Fibroblast of lung (primary cell): ENCODE data around the gene SEC31B. TPM values are rescaled to one million over a fixed set of nuclear protein-coding genes. Genes with fewer than 3 reads are reported as not detected.

Experiments
- DNase-seq, 2 donors: peaks; one replicate each; pipeline versions ENCODE4 v3.0.0 to v3.0.0-alpha.2; 2010; ENCODE audit warnings: low read depth in 2 of 2
- H2AFZ ChIP-seq: 2 replicates; pipeline ENCODE4 v1.5.1; 2012; ENCODE audit warnings: low read length, control low read depth, inconsistent platforms
- H3K27ac ChIP-seq: 2 replicates; pipeline ENCODE4 v1.5.1; 2011; ENCODE audit warnings: low read length, control low read depth; ENCODE audit not compliant: insufficient read depth
- H3K27me3 ChIP-seq: 2 replicates; pipeline ENCODE4 v1.5.1; 2011; ENCODE audit warnings: mild to moderate bottlenecking, low read length; ENCODE audit not compliant: control insufficient read depth, insufficient read depth
- H3K36me3 ChIP-seq: 2 replicates; pipeline ENCODE4 v1.5.1; 2011; ENCODE audit warnings: low read length; ENCODE audit not compliant: control insufficient read depth, insufficient read depth
- H3K4me1 ChIP-seq: 2 replicates; pipeline ENCODE4 v1.5.1; 2011; ENCODE audit warnings: low read length; ENCODE audit not compliant: control insufficient read depth, insufficient read depth; ENCODE audit errors: extremely low read depth
- H3K4me2 ChIP-seq: 2 replicates; pipeline ENCODE4 v1.5.1; 2011; ENCODE audit warnings: low read length, control low read depth; ENCODE audit not compliant: insufficient read depth; ENCODE audit errors: extremely low read depth
- H3K4me3 ChIP-seq, 4 experiments: fragments of 200-600 bp in 1 of 4; sonication (generic) in 1 of 4; replicated peaks in 1 of 4; 2 replicates each; pipeline ENCODE4 v1.5.1; 2011 to 2016; ENCODE audit warnings: low read length in 4 of 4, low read depth in 3 of 4, mild to moderate bottlenecking in 3 of 4, control low read depth in 2 of 4, inconsistent platforms in 1 of 4, mixed read lengths in 1 of 4; ENCODE audit not compliant: insufficient read depth in 1 of 4; ENCODE audit errors: control extremely low read depth in 1 of 4
- H3K79me2 ChIP-seq: 2 replicates; pipeline ENCODE4 v1.5.1; 2012; ENCODE audit warnings: mild to moderate bottlenecking, low read length, inconsistent platforms; ENCODE audit not compliant: control insufficient read depth, insufficient read depth
- H3K9ac ChIP-seq: 2 replicates; pipeline ENCODE4 v1.5.1; 2011; ENCODE audit warnings: mild to moderate bottlenecking, low read length, control low read depth; ENCODE audit not compliant: insufficient read depth
- H3K9me3 ChIP-seq: 2 replicates; pipeline ENCODE4 v1.5.1; 2012; ENCODE audit warnings: low read depth, low read length; ENCODE audit not compliant: control insufficient read depth, insufficient read depth
- H4K20me1 ChIP-seq: 2 replicates; pipeline ENCODE4 v1.5.1; 2011; ENCODE audit warnings: low read length; ENCODE audit not compliant: control insufficient read depth, insufficient read depth; ENCODE audit errors: extremely low read depth
- EZH2 ChIP-seq: IDR thresholded peaks from 2 replicates; pipeline ENCODE4 v1.5.1; 2012; ENCODE audit warnings: low read length, control low read depth, mild to moderate bottlenecking; ENCODE audit errors: missing control alignments
- polyA plus RNA-seq, 2 donors: library from polyadenylated mRNA; depleted of rRNA in 1 of 2; stranded (reverse) in 1 of 2; unstranded in 1 of 2; fragments of >200 nt; gene quantifications; 2 replicates each; pipeline ENCODE4 v1.2.1, GENCODE V29; 2011 to 2012; ENCODE audit warnings: missing spikeins in 1 of 2
- total RNA-seq: library from RNA; depleted of rRNA; stranded (reverse); fragments of >200 nt; gene quantifications from 2 replicates; pipeline ENCODE4 v1.2.1, GENCODE V29; 2014
- TF ChIP-seq, protein P1 (sequence below), 2 donors: IDR thresholded peaks in 1 of 2; conservative IDR thresholded peaks in 1 of 2; 1 replicate in 1 of 2; 2 replicates in 1 of 2; pipeline ENCODE4 v1.5.1; 2011 to 2012; ENCODE audit warnings: low read length in 2 of 2, control low read depth in 1 of 2, inconsistent platforms in 1 of 2, low read depth in 1 of 2, mild to moderate bottlenecking in 1 of 2

SEC31B gene
- total and polyA plus RNA-seq, 2 donors (not counting 1 experiment from before 2014, with no cell fraction given): 2.7 to 3.0 TPM

GRCh38 chr10:100560248-100560647, 40.6 kb upstream of the SEC31B start:
- H3K79me2 ChIP-seq: no peaks in the 10 kb centered on the region
- TF ChIP-seq EZH2: no peak
- TF ChIP-seq, protein P1, sequence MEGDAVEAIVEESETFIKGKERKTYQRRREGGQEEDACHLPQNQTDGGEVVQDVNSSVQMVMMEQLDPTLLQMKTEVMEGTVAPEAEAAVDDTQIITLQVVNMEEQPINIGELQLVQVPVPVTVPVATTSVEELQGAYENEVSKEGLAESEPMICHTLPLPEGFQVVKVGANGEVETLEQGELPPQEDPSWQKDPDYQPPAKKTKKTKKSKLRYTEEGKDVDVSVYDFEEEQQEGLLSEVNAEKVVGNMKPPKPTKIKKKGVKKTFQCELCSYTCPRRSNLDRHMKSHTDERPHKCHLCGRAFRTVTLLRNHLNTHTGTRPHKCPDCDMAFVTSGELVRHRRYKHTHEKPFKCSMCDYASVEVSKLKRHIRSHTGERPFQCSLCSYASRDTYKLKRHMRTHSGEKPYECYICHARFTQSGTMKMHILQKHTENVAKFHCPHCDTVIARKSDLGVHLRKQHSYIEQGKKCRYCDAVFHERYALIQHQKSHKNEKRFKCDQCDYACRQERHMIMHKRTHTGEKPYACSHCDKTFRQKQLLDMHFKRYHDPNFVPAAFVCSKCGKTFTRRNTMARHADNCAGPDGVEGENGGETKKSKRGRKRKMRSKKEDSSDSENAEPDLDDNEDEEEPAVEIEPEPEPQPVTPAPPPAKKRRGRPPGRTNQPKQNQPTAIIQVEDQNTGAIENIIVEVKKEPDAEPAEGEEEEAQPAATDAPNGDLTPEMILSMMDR (conservative IDR thresholded peaks at IDR 0.05 in 1 of 2, IDR thresholded peaks at IDR 0.05 in 1 of 2; ENCODE audit: low read depth in 1 of 2, low read length in 2 of 2): no peak
- no peaks in the 10 kb centered on the region for H4K20me1 ChIP-seq
- peaks cover 16% of the 10 kb centered on the region for H3K27me3 ChIP-seq
- H3K4me2 ChIP-seq: no peak overlapping the region
- H3K27ac ChIP-seq: no peak overlapping the region
- H3K36me3 ChIP-seq: peaks cover 2% of the 10 kb centered on the region
- DNase-seq: no peak
- no peak overlapping the region for H3K4me3 ChIP-seq
- no peak overlapping the region for H3K9ac ChIP-seq
- no peaks in the 10 kb centered on the region for H3K9me3 ChIP-seq
- no peak overlapping the region for H2AFZ ChIP-seq
- no peaks in the 10 kb centered on the region for H3K4me1 ChIP-seq

- no peaks in the 10 kb centered on the region for H3K27me3 ChIP-seq
- no peak overlapping the region for H3K27ac ChIP-seq
- no peak overlapping the region for H3K9ac ChIP-seq
- no peak overlapping the region for H2AFZ ChIP-seq
- no peak for DNase-seq
- H3K79me2 ChIP-seq: no peaks in the 10 kb centered on the region
- H4K20me1 ChIP-seq: no peaks in the 10 kb centered on the region
- no peak overlapping the region for H3K4me3 ChIP-seq
- no peak overlapping the region for H3K4me2 ChIP-seq
- peaks cover 2% of the 10 kb centered on the region for H3K36me3 ChIP-seq
- no peaks in the 10 kb centered on the region for H3K4me1 ChIP-seq
- H3K9me3 ChIP-seq: no peaks in the 10 kb centered on the region
- TF ChIP-seq, protein P1 (conservative IDR thresholded peaks at IDR 0.05 in 1 of 2, IDR thresholded peaks at IDR 0.05 in 1 of 2; ENCODE audit: low read depth in 1 of 2, low read length in 2 of 2): no peak
- no peak for TF ChIP-seq EZH2
These were observed 35.2 kb upstream of the SEC31B start for GRCh38 chr10:100554902-100555301.

GRCh38 chr10:100553929-100554328, 34.3 kb upstream of the SEC31B start:
- H3K9ac ChIP-seq: no peak overlapping the region
- H3K9me3 ChIP-seq: no peaks in the 10 kb centered on the region
- H3K27me3 ChIP-seq: no peaks in the 10 kb centered on the region
- H3K79me2 ChIP-seq: no peaks in the 10 kb centered on the region
- TF ChIP-seq, protein P1 (conservative IDR thresholded peaks at IDR 0.05 in 1 of 2, IDR thresholded peaks at IDR 0.05 in 1 of 2; ENCODE audit: low read depth in 1 of 2, low read length in 2 of 2): no peak
- no peak for TF ChIP-seq EZH2
- no peaks in the 10 kb centered on the region for H4K20me1 ChIP-seq
- no peak for DNase-seq
- H2AFZ ChIP-seq: no peak overlapping the region
- no peak overlapping the region for H3K27ac ChIP-seq
- H3K4me1 ChIP-seq: no peaks in the 10 kb centered on the region
- no peak overlapping the region for H3K4me2 ChIP-seq
- no peak overlapping the region for H3K4me3 ChIP-seq
- peaks cover 3% of the 10 kb centered on the region for H3K36me3 ChIP-seq
